IMR-90 (cell line): Measurements from ENCODE around the gene ATP11A. TPM values are rescaled to one million over a fixed set of nuclear protein-coding genes. Genes with fewer than 3 reads are reported as not detected.

Experiments
- ATAC-seq: fragments of 200-7000 bp; cut with Tn5 transposase; 2 replicates; pipeline ENCODE4 v1.9.1; 2020; ENCODE audit warnings: low read depth, mild to moderate bottlenecking, moderate library complexity
- BruUV-seq: library from RNA; stranded (reverse); fragments of 400-500 nt; replicated peaks from 2 replicates; lab custom pipeline; 2021; lab: Mats Ljungman, UMichigan
- CTCF ChIA-PET: fragments of 300-600 bp; formaldehyde crosslinking; extraction: SDS; loops from one replicate; lab custom pipeline; 2021; ENCODE audit warnings: antibody characterized with exemption; lab: Yijun Ruan, JAX
- POLR2A ChIA-PET: fragments of 300-600 bp; sonication (Branson Sonifier 250); formaldehyde crosslinking; loops from one replicate; lab custom pipeline; 2022; ENCODE audit warnings: antibody characterized with exemption; ENCODE audit not compliant: unreplicated experiment; lab: Charles Lee
- DNase-seq: peaks from one replicate; pipeline ENCODE4 v3.0.0; 2013
- H2AFZ ChIP-seq: replicated peaks from 2 replicates; pipeline ENCODE3; 2013; ENCODE audit warnings: low read length, mild to moderate bottlenecking; ENCODE audit not compliant: poor library complexity
- H2AK5ac ChIP-seq: 2 replicates; pipeline ENCODE4 v1.6.1; 2013; ENCODE audit warnings: low read depth, low read length, inconsistent platforms
- H2AK9ac ChIP-seq: replicated peaks from 2 replicates; pipeline ENCODE3; 2013; ENCODE audit warnings: mild to moderate bottlenecking, low read depth, low read length, moderate library complexity; ENCODE audit not compliant: poor library complexity
- H2BK120ac ChIP-seq: 2 replicates; pipeline ENCODE4 v1.6.1; 2013; ENCODE audit warnings: low read depth, low read length, inconsistent platforms
- H2BK15ac ChIP-seq: 3 replicates; pipeline ENCODE4 v1.6.1; 2013; ENCODE audit warnings: low read depth, low read length, inconsistent platforms
- H2BK20ac ChIP-seq: 2 replicates; pipeline ENCODE4 v1.6.1; 2013; ENCODE audit warnings: low read depth, mild to moderate bottlenecking, inconsistent platforms, low read length, moderate library complexity
- H2BK5ac ChIP-seq: 2 replicates; pipeline ENCODE4 v1.6.1; 2013; ENCODE audit warnings: mild to moderate bottlenecking, low read depth, low read length, inconsistent platforms; ENCODE audit not compliant: poor library complexity, severe bottlenecking
- H3K14ac ChIP-seq: replicated peaks from 2 replicates; pipeline ENCODE4 v1.6.1; 2013; ENCODE audit warnings: low read depth, low read length, inconsistent platforms
- H3K18ac ChIP-seq: 2 replicates; pipeline ENCODE4 v1.6.1; 2013; ENCODE audit warnings: low read depth, low read length, control low read depth
- H3K23ac ChIP-seq: 2 replicates; pipeline ENCODE4 v1.6.1; 2013; ENCODE audit warnings: low read depth, low read length, inconsistent platforms
- H3K27ac ChIP-seq: 2 replicates; pipeline ENCODE4 v1.5.1; 2013; ENCODE audit warnings: mild to moderate bottlenecking, control low read depth, low read length; ENCODE audit not compliant: insufficient read depth
- H3K27me3 ChIP-seq: 2 replicates; pipeline ENCODE4 v1.6.1; 2013; ENCODE audit warnings: low read length; ENCODE audit not compliant: control insufficient read depth, insufficient read depth
- H3K36me3 ChIP-seq: 2 replicates; pipeline ENCODE4 v1.6.1; 2013; ENCODE audit warnings: low read length, mixed read lengths; ENCODE audit not compliant: control insufficient read depth, insufficient read depth
- H3K4ac ChIP-seq: 2 replicates; pipeline ENCODE4 v1.6.1; 2013; ENCODE audit warnings: low read depth, low read length, inconsistent platforms
- H3K4me1 ChIP-seq: 2 replicates; pipeline ENCODE4 v1.6.1; 2013; ENCODE audit warnings: low read length, mixed read lengths; ENCODE audit not compliant: control insufficient read depth, insufficient read depth
- H3K4me2 ChIP-seq: 2 replicates; pipeline ENCODE4 v1.6.1; 2013; ENCODE audit warnings: low read depth, mild to moderate bottlenecking, control low read depth, low read length, moderate library complexity
- H3K4me3 ChIP-seq: 2 replicates; pipeline ENCODE4 v1.5.1; 2013; ENCODE audit warnings: low read depth, mild to moderate bottlenecking, control low read depth, low read length, moderate library complexity; ENCODE audit not compliant: insufficient read depth
- H3K56ac ChIP-seq: 2 replicates; pipeline ENCODE4 v1.6.1; 2013; ENCODE audit warnings: low read length, inconsistent platforms; ENCODE audit not compliant: insufficient read depth; ENCODE audit errors: extremely low read depth
- H3K79me1 ChIP-seq, 2 experiments: 2 replicates each; pipeline ENCODE4 v1.6.1; 2013; ENCODE audit warnings: low read length in 2 of 2, inconsistent platforms in 1 of 2, low read depth in 1 of 2
- H3K9ac ChIP-seq: 2 replicates; pipeline ENCODE4 v1.6.1; 2013; ENCODE audit warnings: low read depth, low read length, control low read depth
- H3K9me1 ChIP-seq: 2 replicates; pipeline ENCODE4 v1.6.1; 2013; ENCODE audit warnings: low read length, inconsistent platforms; ENCODE audit not compliant: insufficient read depth
- H3K9me3 ChIP-seq: 2 replicates; pipeline ENCODE4 v1.6.1; 2013; ENCODE audit warnings: low read length; ENCODE audit not compliant: control insufficient read depth, insufficient read depth
- H4K20me1 ChIP-seq: 2 replicates; pipeline ENCODE4 v1.6.1; 2013; ENCODE audit warnings: low read length, inconsistent platforms; ENCODE audit not compliant: insufficient read depth
- H4K5ac ChIP-seq: 2 replicates; pipeline ENCODE4 v1.6.1; 2013; ENCODE audit warnings: mild to moderate bottlenecking, low read depth, low read length, control low read depth
- H4K8ac ChIP-seq, 2 experiments: 2 replicates each; pipeline ENCODE4 v1.6.1; 2013; ENCODE audit warnings: low read depth in 2 of 2, low read length in 2 of 2, control low read depth in 1 of 2, inconsistent platforms in 1 of 2
- H4K91ac ChIP-seq: 2 replicates; pipeline ENCODE4 v1.6.1; 2013; ENCODE audit warnings: low read depth, low read length, inconsistent platforms; ENCODE audit not compliant: insufficient read depth
- BHLHE40 ChIP-seq: fragments of 150-350 bp; IDR thresholded peaks from 2 replicates; pipeline ENCODE4 v1.6.1; 2016; ENCODE audit warnings: mild to moderate bottlenecking, low read depth, low read length
- FOS ChIP-seq: fragments of 150-350 bp; IDR thresholded peaks from 2 replicates; pipeline ENCODE4 v1.6.1; 2016; ENCODE audit warnings: low read depth, low read length
- NFE2L2 ChIP-seq: fragments of 150-350 bp; IDR thresholded peaks from 2 replicates; pipeline ENCODE4 v1.6.1; 2016; ENCODE audit warnings: low read depth, mild to moderate bottlenecking, low read length
- SMC3 ChIP-seq: fragments of 150-350 bp; IDR thresholded peaks from 2 replicates; pipeline ENCODE4 v1.6.1; 2016; ENCODE audit warnings: low read depth, mild to moderate bottlenecking, antibody characterized with exemption, low read length, moderate library complexity
- WGBS, 2 experiments: methylation state at CpG; one replicate each; pipeline versions ENCODE4 v1.1.5 to v1.1.7; 2013; ENCODE audit warnings: missing lambda C conversion rate in 2 of 2; ENCODE audit not compliant: insufficient read length in 1 of 2; ENCODE audit errors: extremely low coverage in 2 of 2; 5-methylcytosine and 5-hydroxymethylcytosine counted together
- dilution Hi-C: fragments of 300-500 bp; cut with HindIII; formaldehyde crosslinking; loops from one replicate; pipeline ENCODE4 v1.14.3; 2018; ENCODE audit warnings: low sequenced_read_pairs; ENCODE audit not compliant: unreplicated experiment
- in situ Hi-C: fragments of 300-500 bp; cut with MboI; formaldehyde crosslinking; loops from 3 replicates; pipeline ENCODE4 v1.14.3; 2019; ENCODE audit warnings: low sequenced_read_pairs, inconsistent platforms, mixed read lengths
- intact Hi-C: fragments of 100-400 bp; cut with micrococcal nuclease; formaldehyde crosslinking; loops from 2 replicates; pipeline ENCODE4 v1.10.0; 2022
- polyA plus RNA-seq, 3 experiments: library from polyadenylated mRNA; depleted of rRNA; stranded (reverse); fragments of >200 nt; gene quantifications; 2 replicates each; pipeline ENCODE4 v1.2.3, GENCODE V29; 2012; ENCODE audit warnings: low replicate concordance in 1 of 3
- total RNA-seq: library from RNA; depleted of rRNA; stranded (reverse); fragments of >200 nt; gene quantifications from 2 replicates; pipeline ENCODE4 v1.2.3, GENCODE V29; 2012

Gene ATP11A
- total and polyA plus RNA-seq, 2 of the 4 experiments (the other 2 are of a cell fraction): 8.4 to 12.0 TPM

DNA sequence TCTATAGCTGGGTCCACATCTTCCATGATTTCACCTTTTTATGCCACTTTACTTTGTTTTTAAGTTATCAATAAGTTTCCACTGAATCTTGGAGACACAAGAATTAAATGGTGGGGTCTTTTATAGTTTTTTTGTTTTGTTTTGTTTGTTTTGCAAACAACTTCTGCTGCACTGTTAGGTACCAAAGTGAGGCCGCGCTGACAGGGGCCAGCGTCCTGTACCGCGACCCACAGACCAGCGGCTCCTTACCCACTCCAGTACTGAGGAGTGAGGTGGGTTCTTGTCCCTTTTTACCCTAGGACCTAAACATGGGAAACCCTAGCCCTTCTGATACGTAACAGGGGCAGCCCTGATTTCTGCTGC, 203.3 kb downstream of the ATP11A start:
- H3K27me3 ChIP-seq: peaks cover 75% of the 10 kb centered on the region
- no peak overlapping the region for H3K4me2 ChIP-seq
- H2AK5ac ChIP-seq: no peak overlapping the region
- H3K9me1 ChIP-seq: no peaks in the 10 kb centered on the region
- H3K9ac ChIP-seq: no peak overlapping the region
- no peak overlapping the region for H2AFZ ChIP-seq
- no peaks in the 10 kb centered on the region for H3K79me1 ChIP-seq
- H2BK120ac ChIP-seq: no peak overlapping the region
- peaks cover 2% of the 10 kb centered on the region; the same call in 1 of the 2 replicates for H3K4me1 ChIP-seq
- no peak overlapping the region for H3K18ac ChIP-seq
- no peaks in the 10 kb centered on the region for H3K9me3 ChIP-seq
- no peak overlapping the region for H3K4ac ChIP-seq
- no peak overlapping the region for H2BK20ac ChIP-seq
- H2BK5ac ChIP-seq: no peak overlapping the region
- H3K14ac ChIP-seq: no peak overlapping the region
- ATAC-seq: no peak
- in situ Hi-C loops: no loop called here
- no peaks in the 10 kb centered on the region for H3K36me3 ChIP-seq
- no peak overlapping the region for H3K4me3 ChIP-seq
- DNase-seq: no peak
- H3K56ac ChIP-seq: no peak overlapping the region
- H3K27ac ChIP-seq: no peak overlapping the region
- no peak overlapping the region for H4K91ac ChIP-seq
- no TSS peak for BruUV-seq
- no peak overlapping the region for H4K8ac ChIP-seq
- no peak for TF ChIP-seq FOS
- no peak for TF ChIP-seq NFE2L2
- no peak for TF ChIP-seq BHLHE40
- no peak for TF ChIP-seq SMC3
- no peak overlapping the region for H3K23ac ChIP-seq
- no peak overlapping the region for H2AK9ac ChIP-seq
- H4K5ac ChIP-seq: no peak overlapping the region
- CTCF ChIA-PET: no interaction called here
- WGBS, 2 experiments: no CpG with 5 or more reads among the region's 7 CpGs
- intact Hi-C loops: no loop called here
- POLR2A ChIA-PET: no interaction called here
- no peaks in the 10 kb centered on the region for H4K20me1 ChIP-seq
- dilution Hi-C loops: no loop called here
- no peak overlapping the region for H2BK15ac ChIP-seq
